GM12891 (cell line): ENCODE results near the gene JMJD6.
"Not testable (repeated sequence)": the region's sequence is repeated elsewhere in the genome, so short reads cannot be mapped to it uniquely, and the experiment has no call there.

Experiments
- POLR2A ChIP-seq: IDR thresholded peaks from 2 replicates; pipeline ENCODE4 v1.6.1; 2011; ENCODE audit warnings: low read depth, low read length, control low read depth
- POLR2AphosphoS5 ChIP-seq: IDR thresholded peaks from 2 replicates; pipeline ENCODE4 v1.6.1; 2011; ENCODE audit warnings: low read depth, low read length, control low read depth
- TAF1 ChIP-seq: IDR thresholded peaks from 2 replicates; pipeline ENCODE4 v1.6.1; 2011; ENCODE audit warnings: low read depth, low read length, control low read depth

DNA sequence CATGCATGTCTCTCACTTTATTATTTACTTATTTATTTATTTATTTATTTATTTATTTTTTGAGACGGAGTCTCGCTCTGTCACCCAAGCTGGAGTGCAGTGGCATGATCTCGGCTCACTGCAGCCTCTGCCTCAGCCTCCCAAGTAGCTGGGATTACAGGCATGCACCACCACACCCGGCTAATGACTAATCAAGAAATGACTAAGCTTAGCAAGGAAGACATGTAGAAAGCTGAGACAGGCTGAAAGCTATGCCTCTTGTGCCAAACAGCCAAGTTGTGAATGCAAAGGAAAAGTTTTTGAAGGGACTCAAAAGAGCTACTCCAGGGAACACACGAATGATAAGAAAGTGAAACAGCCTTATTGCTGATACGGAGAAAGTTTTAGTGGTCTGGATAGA is 19.4 kb upstream of the JMJD6 start:
- TF ChIP-seq POLR2A, POLR2AphosphoS5, TAF1: not testable (repeated sequence)
